Neural cell (in vitro differentiated cells): Measurements from ENCODE around the gene TBX4.

Experiments
- CTCF ChIP-seq: fragments of 450-650 bp; IDR thresholded peaks from 2 replicates; pipeline ENCODE4 v1.5.1; 2014; ENCODE audit warnings: antibody characterized with exemption, mild to moderate bottlenecking, moderate library complexity; ENCODE audit not compliant: poor library complexity, severe bottlenecking
- EP300 ChIP-seq: fragments of 450-650 bp; conservative IDR thresholded peaks from 2 replicates; pipeline ENCODE4 v1.6.1; 2014; ENCODE audit warnings: antibody characterized with exemption, mild to moderate bottlenecking, moderate library complexity; ENCODE audit not compliant: poor library complexity, severe bottlenecking

- TF ChIP-seq EP300, result no peak
- TF ChIP-seq CTCF, result no peak
Measured at GRCh38 chr17:61498042-61498994, 46.1 kb downstream of the TBX4 start.
